Pancreas (tissue), 10 donors: ENCODE data around the gene BAIAP3. TPM values are rescaled to one million over a fixed set of nuclear protein-coding genes. Genes with fewer than 3 reads are reported as not detected.

ENCODE experiments used
- ATAC-seq, 4 donors: fragments of 200-7000 bp; cut with Tn5 transposase; one replicate each; pipeline versions ENCODE4 v1.8.0 to v1.9.1; 2020; ENCODE audit warnings: mild to moderate bottlenecking in 4 of 4, moderate library complexity in 4 of 4
- DNase-seq, 6 donors: peaks; one replicate each; pipeline ENCODE4 v3.0.0-alpha.2; 2020
- FAIRE-seq: peaks from 2 replicates; lab custom pipeline; 2012; peaks lifted over from hg19 to GRCh38; lab: Jason Lieb, UNC
- H3K27ac ChIP-seq, 4 donors: fragments of 200-600 bp; sonication (generic); 1 replicate in 3 of 4; 2 replicates in 1 of 4; pipeline versions ENCODE4 v1.5.0 to v1.8.0; 2020
- H3K27me3 ChIP-seq, 4 donors: fragments of 200-600 bp; one replicate each; pipeline ENCODE4 v1.8.0; 2021
- H3K36me3 ChIP-seq, 3 donors: fragments of 200-600 bp; sonication (generic) in 1 of 3; one replicate each; pipeline versions ENCODE4 v1.5.0 to v1.8.0; 2020 to 2021
- H3K4me1 ChIP-seq, 3 donors: fragments of 200-600 bp; one replicate each; pipeline ENCODE4 v1.8.0; 2021
- H3K4me3 ChIP-seq, 4 donors: fragments of 200-600 bp; sonication (generic) in 2 of 4; one replicate each; pipeline versions ENCODE4 v1.5.0 to v1.8.0; 2020 to 2021
- H3K9me3 ChIP-seq, 4 donors: fragments of 200-600 bp; one replicate each; pipeline ENCODE4 v1.8.0; 2021
- CTCF ChIP-seq, 4 donors: fragments of 200-600 bp; sonication (generic) in 3 of 4; IDR thresholded peaks; one replicate each; pipeline versions ENCODE4 v1.5.0 to v1.8.0; 2021; ENCODE audit warnings: antibody characterized with exemption in 4 of 4
- WGBS, 2 donors: extraction: QIAGEN DNeasy Blood & Tissue Kit; methylation state at CpG; one replicate each; pipeline ENCODE4 v1.1.7; 2013; 5-methylcytosine and 5-hydroxymethylcytosine counted together
- intact Hi-C, 3 donors: fragments of 100-400 bp; cut with DNase I; formaldehyde crosslinking; loops; one replicate each; pipeline versions ENCODE4 v1.11.1 to v1.14.2; 2022
- polyA plus RNA-seq, 2 donors: library from polyadenylated mRNA; stranded (reverse); fragments of 200-250 nt; gene quantifications; one replicate each; pipeline ENCODE4 v1.2.3, GENCODE V29; 2013
- total RNA-seq, 6 donors: library from RNA; stranded (reverse); fragmentation: NEBNext Ultra II Directional in 4 of 6; extraction: Animal tissue kit (Norgen Biotek cat#: 25700) in 4 of 6; gene quantifications; one replicate each; pipeline versions ENCODE4 v1.2.1 to v1.2.4, GENCODE V29; 2021 to 2023
- donor health status: healthy with polysubstance abuse.
- donor health status: DM: no; HTN: no; CAD: no; lungs with moderate emphysema.
- donor health status: DM: no; HTN: no; CAD: no.
- donor health status: control.
- donor health status: control.
- donor health status: Bipolar disorder and iron deficiency.
- donor health status: DM: yes; HTN: yes; CAD: no.
- donor health status: DM: no; HTN: no; CAD: no.
- donor health status: DM: no; HTN: no; CAD: no.
- donor health status: DM: yes; HTN: yes; CAD: no.

Gene BAIAP3
- total and polyA plus RNA-seq, 8 donors = 2.1 to 110 (median 12.6) TPM

GRCh38 chr16:1333854-1334700, 632 bp downstream of the BAIAP3 start:
- no peak for FAIRE-seq
- WGBS, 2 donors = 1 to 2% methylated on average over 43 to 78 of the region's 78 CpGs
- no peak overlapping the region for H3K27ac ChIP-seq
- peaks cover 6 to 20% (median 6%) of the 10 kb centered on the region in 3 donors for H3K4me1 ChIP-seq
- peak overlapping the region in 3 of 4 donors; percentile 7 to 43 (median 23) for H3K4me3 ChIP-seq
- TF ChIP-seq CTCF (IDR thresholded peaks at IDR 0.05) = no peak
- intact Hi-C loops = no loop called here
- no peaks in the 10 kb centered on the region for H3K9me3 ChIP-seq
- DNase-seq = no peak
- ATAC-seq = no peak
- no peaks in the 10 kb centered on the region for H3K36me3 ChIP-seq
- H3K27me3 ChIP-seq = peaks cover 0 to 11% (median 2%) of the 10 kb centered on the region in 4 donors

- FAIRE-seq = no peak
- no peak for TF ChIP-seq CTCF (IDR thresholded peaks at IDR 0.05)
- no peak overlapping the region for H3K27ac ChIP-seq
- WGBS, 2 donors = 30 to 32% methylated on average over 8 to 9 of the region's 9 CpGs
- no peaks in the 10 kb centered on the region for H3K36me3 ChIP-seq
- peaks cover 6 to 20% (median 6%) of the 10 kb centered on the region in 3 donors for H3K4me1 ChIP-seq
- intact Hi-C loops = no loop called here
- no peak for DNase-seq
- no peak for ATAC-seq
- H3K9me3 ChIP-seq = no peaks in the 10 kb centered on the region
- H3K4me3 ChIP-seq = no peak overlapping the region
- H3K27me3 ChIP-seq = peaks cover 0 to 11% (median 2%) of the 10 kb centered on the region in 4 donors
Measured at GRCh38 chr16:1334739-1335138, 1.3 kb downstream of the BAIAP3 start.

- peaks cover 0 to 11% (median 2%) of the 10 kb centered on the region in 4 donors for H3K27me3 ChIP-seq
- FAIRE-seq (no peak), DNase-seq (no peak)
Measured at GRCh38 chr16:1335211-1335971, 1.9 kb downstream of the BAIAP3 start.

GRCh38 chr16:1335996-1336395, 2.6 kb downstream of the BAIAP3 start:
- Histone ChIP-seq H3K4me1 (peaks cover 6 to 20% (median 6%) of the 10 kb centered on the region in 3 donors), H3K9me3 (no peaks in the 10 kb centered on the region), H3K27ac (no peak overlapping the region), H3K4me3 (no peak overlapping the region), H3K27me3 (peaks cover 0 to 11% (median 2%) of the 10 kb centered on the region in 4 donors), H3K36me3 (no peaks in the 10 kb centered on the region)
- no peak for ATAC-seq
- WGBS, 2 donors = 9 to 13% methylated on average over 12 of the region's 12 CpGs
- FAIRE-seq = no peak
- TF ChIP-seq CTCF (IDR thresholded peaks at IDR 0.05) = no peak
- intact Hi-C loops = no loop called here
- DNase-seq = no peak

More at GRCh38 chr16:1335211-1335971, 1.9 kb downstream of the BAIAP3 start:
- no peaks in the 10 kb centered on the region for H3K36me3 ChIP-seq
- WGBS, 2 donors = 26 to 34% methylated on average over 16 of the region's 16 CpGs
- TF ChIP-seq CTCF (IDR thresholded peaks at IDR 0.05) = no peak
- H3K4me3 ChIP-seq = no peak overlapping the region
- peaks cover 6 to 20% (median 6%) of the 10 kb centered on the region in 3 donors for H3K4me1 ChIP-seq
- H3K9me3 ChIP-seq = no peaks in the 10 kb centered on the region
- intact Hi-C loops = no loop called here
- peak in 3 of 4 donors; percentile 1 to 49 (median 39) for ATAC-seq
- H3K27ac ChIP-seq = no peak overlapping the region
